ENCODE measurements around the gene EXOSC7. TPM values are rescaled to one million over a fixed set of nuclear protein-coding genes. Genes with fewer than 3 reads are reported as not detected.

Gene EXOSC7
- polyA plus RNA-seq, 1 donor from 2014 or later: 87.5 TPM

GRCh38 chr3:45009868-45010267, 33.8 kb downstream of the EXOSC7 start:
- Histone ChIP-seq H3K79me2 (replicated peaks; ENCODE audit: insufficient read depth, low read length) (no peaks in the 10 kb centered on the region), H3K9ac (ENCODE audit: low read length) (no peak overlapping the region), H4K20me1 (ENCODE audit: insufficient read depth) (no peaks in the 10 kb centered on the region), H3F3A (ENCODE audit: insufficient read depth, low read length, poor library complexity, severe bottlenecking) (no peaks in the 10 kb centered on the region), H3K9me2 (ENCODE audit: insufficient read depth, low read length) (no peaks in the 10 kb centered on the region), H3K36me3 (ENCODE audit: insufficient read depth, low read length) (peaks cover 8% of the 10 kb centered on the region), H2AFZ (ENCODE audit: low read depth, low read length) (no peak overlapping the region), H3K4me3 (ENCODE audit: low read length) (no peak overlapping the region), H3K9me3 (ENCODE audit: low read length) (peaks cover 8% of the 10 kb centered on the region), H3K27me3 (ENCODE audit: insufficient read depth, low read depth, low read length) (no peaks in the 10 kb centered on the region), H3K4me2 (ENCODE audit: low read length) (no peak overlapping the region), H3K27ac (ENCODE audit: low read length) (no peak overlapping the region)
- TF ChIP-seq EZH2 (IDR thresholded peaks at IDR 0.05; ENCODE audit: borderline replicate concordance, insufficient read depth, low read length, poor library complexity, severe bottlenecking) (no peak), RAD21 (conservative IDR thresholded peaks at IDR 0.05) (no peak), REST (IDR thresholded peaks at IDR 0.05; ENCODE audit: borderline replicate concordance) (no peak), CTCF (IDR thresholded peaks at IDR 0.05; ENCODE audit: poor library complexity, severe bottlenecking) (no peak), SMC3 (conservative IDR thresholded peaks at IDR 0.05; ENCODE audit: poor library complexity) (no peak), TAF1 (IDR thresholded peaks at IDR 0.05; ENCODE audit: low read depth) (no peak), MXI1 (conservative IDR thresholded peaks at IDR 0.05; ENCODE audit: poor library complexity, severe bottlenecking) (no peak)

GRCh38 chr3:45010811-45011333, 34.8 kb downstream of the EXOSC7 start:
- Histone ChIP-seq H3K4me2 (ENCODE audit: low read length) (no peak overlapping the region), H3K36me3 (ENCODE audit: insufficient read depth, low read length) (no peaks in the 10 kb centered on the region), H3K27ac (ENCODE audit: low read length) (no peak overlapping the region), H3K9me3 (ENCODE audit: low read length) (no peaks in the 10 kb centered on the region), H3K27me3 (ENCODE audit: insufficient read depth, low read depth, low read length) (no peaks in the 10 kb centered on the region), H3K4me3 (ENCODE audit: low read length) (no peak overlapping the region), H3K79me2 (replicated peaks; ENCODE audit: insufficient read depth, low read length) (no peaks in the 10 kb centered on the region), H3F3A (ENCODE audit: insufficient read depth, low read length, poor library complexity, severe bottlenecking) (no peaks in the 10 kb centered on the region), H3K9me2 (ENCODE audit: insufficient read depth, low read length) (no peaks in the 10 kb centered on the region), H2AFZ (ENCODE audit: low read depth, low read length) (no peak overlapping the region), H4K20me1 (ENCODE audit: insufficient read depth) (no peaks in the 10 kb centered on the region), H3K9ac (ENCODE audit: low read length) (no peak overlapping the region)
- no peak for TF ChIP-seq POLR2AphosphoS5 (IDR thresholded peaks at IDR 0.05)
- TF ChIP-seq CTCF (IDR thresholded peaks at IDR 0.05; ENCODE audit: poor library complexity, severe bottlenecking): no peak
- TF ChIP-seq EP300 (conservative IDR thresholded peaks at IDR 0.05; ENCODE audit: poor library complexity, severe bottlenecking): no peak
- no peak for TF ChIP-seq MXI1 (conservative IDR thresholded peaks at IDR 0.05; ENCODE audit: poor library complexity, severe bottlenecking)
- no peak for TF ChIP-seq RAD21 (conservative IDR thresholded peaks at IDR 0.05)
- no peak for TF ChIP-seq EZH2 (IDR thresholded peaks at IDR 0.05; ENCODE audit: borderline replicate concordance, insufficient read depth, low read length, poor library complexity, severe bottlenecking)
- TF ChIP-seq TAF1 (IDR thresholded peaks at IDR 0.05; ENCODE audit: low read depth): no peak
- TF ChIP-seq SMC3 (conservative IDR thresholded peaks at IDR 0.05; ENCODE audit: poor library complexity): no peak
- TF ChIP-seq REST (IDR thresholded peaks at IDR 0.05; ENCODE audit: borderline replicate concordance): no peak
